Subcutaneous abdominal adipose tissue (tissue), 5 donors: ENCODE measurements around the gene SCYGR4.

ENCODE experiments used
- H3K27ac ChIP-seq: one replicate; pipeline ENCODE4 v1.7.0; 2013; ENCODE audit warnings: low read depth, mild to moderate bottlenecking, inconsistent platforms, low read length, moderate library complexity
- H3K27me3 ChIP-seq, 5 donors: one replicate each; pipeline ENCODE4 v1.7.0; 2013; ENCODE audit warnings: low read length in 5 of 5, inconsistent platforms in 1 of 5; ENCODE audit not compliant: control insufficient read depth in 5 of 5, insufficient read depth in 4 of 5
- H3K36me3 ChIP-seq, 5 donors: one replicate each; pipeline ENCODE4 v1.7.0; 2013; ENCODE audit warnings: low read length in 5 of 5; ENCODE audit not compliant: control insufficient read depth in 5 of 5, insufficient read depth in 5 of 5
- H3K4me1 ChIP-seq, 5 donors: one replicate each; pipeline ENCODE4 v1.7.0; 2013; ENCODE audit warnings: low read length in 5 of 5, mild to moderate bottlenecking in 3 of 5, moderate library complexity in 1 of 5; ENCODE audit not compliant: control insufficient read depth in 5 of 5, insufficient read depth in 5 of 5
- H3K4me3 ChIP-seq, 5 donors: one replicate each; pipeline ENCODE4 v1.7.0; 2013; ENCODE audit warnings: low read length in 5 of 5, low read depth in 1 of 5
- H3K9ac ChIP-seq, 5 donors: one replicate each; pipeline ENCODE4 v1.7.0; 2013; ENCODE audit warnings: low read length in 5 of 5, mild to moderate bottlenecking in 4 of 5, moderate library complexity in 3 of 5
- H3K9me3 ChIP-seq, 5 donors: one replicate each; pipeline ENCODE4 v1.7.0; 2013; ENCODE audit warnings: low read length in 5 of 5; ENCODE audit not compliant: control insufficient read depth in 5 of 5
- donor health status: healthy.
- donor health status: healthy.
- donor health status: healthy.
- donor health status: healthy.
- donor health status: healthy.

SCYGR4 gene

DNA sequence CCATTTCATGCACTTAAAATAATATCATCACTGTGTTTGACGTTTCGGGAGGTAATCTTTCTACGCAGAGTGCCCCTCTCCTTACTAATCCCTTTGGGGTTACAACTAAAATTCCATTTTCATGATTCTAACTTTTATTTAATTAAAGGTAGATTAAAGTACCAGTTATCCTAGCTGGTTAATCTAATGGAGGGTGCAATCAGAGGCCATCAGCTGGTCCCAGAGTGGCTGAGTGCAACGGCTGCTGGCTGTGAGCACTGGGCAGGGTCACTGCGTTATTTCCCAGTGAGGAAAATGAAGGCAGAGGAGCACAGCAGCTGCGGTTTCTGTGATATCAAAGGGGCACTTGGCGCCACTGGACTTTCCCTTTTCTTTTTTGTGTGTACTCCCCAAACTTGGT is 12.1 kb downstream of the SCYGR4 start:
- Histone ChIP-seq H3K27me3 (no peaks in the 10 kb centered on the region), H3K36me3 (no peaks in the 10 kb centered on the region), H3K27ac (no peak overlapping the region), H3K4me1 (no peaks in the 10 kb centered on the region), H3K4me3 (no peak overlapping the region), H3K9ac (no peak overlapping the region), H3K9me3 (no peaks in the 10 kb centered on the region)

DNA sequence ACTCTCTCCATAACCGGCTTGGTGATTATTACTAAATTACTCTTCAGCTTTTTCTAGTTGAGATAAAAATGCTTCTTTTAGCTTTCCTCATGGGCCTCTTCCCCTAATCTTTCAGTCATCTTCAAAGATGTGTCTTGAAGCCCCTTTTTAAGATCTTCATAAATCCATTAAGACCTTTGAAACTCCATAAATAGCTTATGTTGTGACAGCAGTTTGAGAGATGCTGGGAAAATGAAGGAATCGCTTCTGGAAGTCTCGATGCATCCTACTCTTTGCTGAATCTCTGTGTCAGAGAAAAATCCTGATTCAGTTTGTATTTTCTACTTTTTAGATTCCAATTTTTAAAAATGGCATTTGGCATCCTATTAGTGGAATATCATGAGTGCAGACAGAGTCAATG is 13.0 kb downstream of the SCYGR4 start:
- H3K27me3 ChIP-seq: no peaks in the 10 kb centered on the region
- H3K9ac ChIP-seq: no peak overlapping the region
- H3K4me1 ChIP-seq: no peaks in the 10 kb centered on the region
- H3K4me3 ChIP-seq: no peak overlapping the region
- H3K36me3 ChIP-seq: no peaks in the 10 kb centered on the region
- H3K9me3 ChIP-seq: no peaks in the 10 kb centered on the region
- H3K27ac ChIP-seq: no peak overlapping the region

DNA sequence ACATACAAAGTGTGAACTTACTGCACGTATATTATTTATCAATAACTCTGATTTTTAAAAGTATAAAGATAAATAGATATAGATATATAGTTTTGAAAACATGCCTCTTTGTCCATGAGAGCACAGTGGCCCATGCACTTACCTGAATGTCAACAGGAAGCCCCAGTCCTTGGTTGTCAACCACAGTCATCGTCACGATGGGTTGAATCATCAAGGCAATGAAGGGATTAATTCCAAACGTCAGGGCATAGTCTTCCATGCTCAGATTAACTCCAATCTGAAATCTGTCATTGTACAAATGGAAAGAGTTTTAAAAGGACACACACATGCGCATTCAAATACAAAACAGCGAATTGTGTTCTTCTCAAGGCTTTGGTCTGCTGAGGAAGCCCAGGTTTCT is 15.5 kb downstream of the SCYGR4 start:
- Histone ChIP-seq H3K4me1 (no peaks in the 10 kb centered on the region), H3K36me3 (no peaks in the 10 kb centered on the region), H3K27me3 (no peaks in the 10 kb centered on the region), H3K27ac (no peak overlapping the region), H3K9ac (no peak overlapping the region), H3K4me3 (no peak overlapping the region), H3K9me3 (no peaks in the 10 kb centered on the region)

DNA sequence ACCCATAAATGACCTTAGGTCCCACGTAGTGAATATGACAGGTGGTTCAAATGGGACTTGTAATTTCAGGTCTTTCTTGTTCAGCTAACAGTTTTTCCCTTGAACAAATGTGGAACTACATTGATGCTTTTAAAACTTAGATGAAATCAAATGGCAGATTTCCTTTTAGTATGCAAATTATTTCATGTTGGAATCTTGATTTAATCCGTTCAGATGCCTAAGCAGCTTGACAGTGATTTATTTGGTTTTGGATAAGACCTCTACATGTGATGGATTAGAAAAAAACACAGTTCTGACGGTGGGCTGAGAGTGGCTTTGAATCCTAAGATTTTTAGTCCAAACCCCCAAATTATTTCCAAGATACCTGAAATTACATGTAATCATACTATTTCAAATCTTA is 16.9 kb downstream of the SCYGR4 start:
- Histone ChIP-seq H3K27ac (no peak overlapping the region), H3K9ac (no peak overlapping the region), H3K27me3 (no peaks in the 10 kb centered on the region), H3K36me3 (no peaks in the 10 kb centered on the region), H3K4me1 (no peaks in the 10 kb centered on the region), H3K9me3 (no peaks in the 10 kb centered on the region), H3K4me3 (no peak overlapping the region)

DNA sequence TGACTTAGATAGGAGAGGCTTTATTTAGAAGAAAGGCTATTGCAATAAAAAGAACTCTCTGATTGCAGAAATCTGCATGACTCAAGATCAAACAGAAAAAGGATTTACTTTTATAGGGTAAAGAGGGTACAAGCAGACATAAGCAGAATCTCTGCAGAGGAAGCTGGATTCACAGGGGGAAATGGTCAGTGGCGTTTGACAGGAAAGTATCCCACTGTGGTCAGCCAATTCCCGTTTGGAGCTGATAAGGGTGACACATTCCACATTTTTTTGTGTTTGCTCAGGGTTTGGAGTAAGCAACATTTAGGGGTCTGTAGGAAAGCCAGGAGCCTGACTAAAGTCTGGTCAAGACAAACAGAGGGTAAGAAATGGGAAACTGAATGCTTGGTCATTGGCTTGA is 25.4 kb downstream of the SCYGR4 start:
- Histone ChIP-seq H3K9ac (no peak overlapping the region), H3K9me3 (no peaks in the 10 kb centered on the region), H3K4me3 (no peak overlapping the region), H3K4me1 (no peaks in the 10 kb centered on the region), H3K27me3 (no peaks in the 10 kb centered on the region), H3K27ac (no peak overlapping the region), H3K36me3 (no peaks in the 10 kb centered on the region)

DNA sequence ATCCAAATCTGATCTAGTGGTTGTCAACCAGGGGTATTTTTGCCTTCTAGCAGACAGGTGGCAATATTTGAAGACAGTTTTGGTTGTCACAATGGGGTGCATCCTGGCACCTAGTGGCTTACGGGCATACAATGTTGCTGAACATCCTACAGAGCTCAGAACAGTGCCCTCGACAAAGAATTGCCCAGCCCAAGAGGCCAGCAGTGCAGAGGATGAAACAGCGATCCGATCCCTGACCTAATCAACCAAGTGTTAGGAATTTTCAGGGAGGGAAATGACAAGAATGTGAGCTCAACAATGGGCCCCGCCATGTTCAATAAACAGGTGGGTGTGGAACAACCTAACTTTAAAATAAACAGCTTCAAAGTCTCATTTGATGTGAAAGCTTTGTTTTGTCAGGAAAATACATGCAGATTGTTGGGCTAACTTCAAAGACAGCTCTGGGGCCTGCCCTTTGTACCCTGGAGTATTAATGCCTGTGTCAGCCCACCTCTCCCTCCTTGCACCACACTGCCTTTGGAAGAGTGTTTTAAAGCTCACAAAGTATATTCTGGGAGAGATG is 26.8 kb downstream of the SCYGR4 start:
- no peaks in the 10 kb centered on the region for H3K36me3 ChIP-seq
- no peak overlapping the region for H3K4me3 ChIP-seq
- no peak overlapping the region for H3K9ac ChIP-seq

DNA sequence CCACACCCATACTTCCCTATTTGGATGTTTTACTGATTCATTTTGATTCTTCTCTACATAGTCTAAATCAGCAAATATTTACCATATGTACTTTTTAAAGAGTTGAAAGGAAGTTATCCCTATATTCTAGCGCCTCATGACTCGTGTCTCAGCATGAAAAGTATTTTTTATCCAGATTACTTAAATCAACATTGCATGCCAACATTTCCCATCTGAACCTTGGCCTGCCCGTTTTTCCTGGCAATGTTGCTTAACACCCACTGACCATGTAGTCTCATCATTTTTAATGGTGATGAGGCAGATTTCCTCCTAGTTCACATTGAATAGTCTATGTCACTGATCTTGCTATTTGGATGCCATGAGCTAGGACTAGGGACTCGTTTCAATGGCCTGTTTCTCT is 36.1 kb downstream of the SCYGR4 start:
- peak overlapping the region in 2 of 5 donors; percentile 35 to 65 for H3K9ac ChIP-seq
- H3K9me3 ChIP-seq: no peaks in the 10 kb centered on the region
- H3K4me1 ChIP-seq: peaks cover 4 to 29% (median 17%) of the 10 kb centered on the region in 5 donors
- no peak overlapping the region for H3K4me3 ChIP-seq
- peak overlapping the region; percentile 96 for H3K27ac ChIP-seq
- no peaks in the 10 kb centered on the region for H3K27me3 ChIP-seq
- no peaks in the 10 kb centered on the region for H3K36me3 ChIP-seq

More for the DNA sequence above, 26.8 kb downstream of the SCYGR4 start:
- Histone ChIP-seq H3K27ac (no peak overlapping the region), H3K4me1 (no peaks in the 10 kb centered on the region), H3K9me3 (no peaks in the 10 kb centered on the region), H3K27me3 (no peaks in the 10 kb centered on the region)

DNA sequence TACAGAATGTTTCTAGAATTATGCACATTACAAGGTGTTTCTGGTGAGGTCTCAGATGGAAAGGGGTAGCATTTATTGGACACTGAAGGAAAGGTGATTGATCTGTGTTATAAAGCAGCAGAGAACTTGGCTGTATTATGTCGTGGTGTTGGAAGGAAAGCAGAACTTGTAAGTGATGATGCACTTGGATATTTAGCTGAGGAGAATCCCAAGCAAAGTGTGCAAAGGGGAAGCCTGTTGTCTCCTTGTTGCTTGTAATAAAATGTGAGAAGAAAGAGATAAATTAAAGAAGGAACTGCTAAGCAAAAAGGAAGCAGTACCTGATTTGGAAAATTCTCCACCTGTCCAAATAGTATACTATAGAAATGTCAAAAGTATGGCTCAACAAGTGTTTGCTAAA is 37.1 kb downstream of the SCYGR4 start:
- H3K27me3 ChIP-seq: no peaks in the 10 kb centered on the region
- H3K27ac ChIP-seq: peak overlapping the region; percentile 96
- H3K9ac ChIP-seq: peak overlapping the region in 2 of 5 donors; percentile 41 to 78
- H3K4me1 ChIP-seq: peaks cover 4 to 29% (median 17%) of the 10 kb centered on the region in 5 donors
- no peak overlapping the region for H3K4me3 ChIP-seq
- no peaks in the 10 kb centered on the region for H3K9me3 ChIP-seq
- H3K36me3 ChIP-seq: no peaks in the 10 kb centered on the region

DNA sequence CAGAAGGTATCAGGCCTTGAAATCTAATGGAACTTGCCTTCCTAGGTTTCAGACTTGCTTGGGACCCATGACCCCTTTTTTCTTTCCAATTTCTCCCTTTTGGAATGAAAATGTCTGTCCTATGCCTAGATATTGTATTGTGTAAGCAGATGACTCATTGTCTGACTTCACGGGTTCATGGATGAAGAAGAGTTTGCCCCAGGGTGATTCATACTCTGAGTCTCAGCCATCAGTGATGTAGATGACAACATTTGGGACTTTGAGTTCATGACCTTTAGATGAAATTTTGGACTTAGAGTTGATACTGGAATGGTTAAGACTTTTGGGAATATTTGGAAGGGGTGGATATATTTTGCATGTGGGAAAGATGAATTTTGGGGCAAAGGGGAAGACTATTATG is 38.2 kb downstream of the SCYGR4 start:
- H3K9ac ChIP-seq: peak overlapping the region in 2 of 5 donors; percentile 41 to 78
- H3K27me3 ChIP-seq: no peaks in the 10 kb centered on the region
- H3K4me3 ChIP-seq: no peak overlapping the region
- H3K9me3 ChIP-seq: no peaks in the 10 kb centered on the region
- H3K27ac ChIP-seq: peak overlapping the region; percentile 96
- no peaks in the 10 kb centered on the region for H3K36me3 ChIP-seq
- peaks cover 4 to 29% (median 17%) of the 10 kb centered on the region in 5 donors for H3K4me1 ChIP-seq

DNA sequence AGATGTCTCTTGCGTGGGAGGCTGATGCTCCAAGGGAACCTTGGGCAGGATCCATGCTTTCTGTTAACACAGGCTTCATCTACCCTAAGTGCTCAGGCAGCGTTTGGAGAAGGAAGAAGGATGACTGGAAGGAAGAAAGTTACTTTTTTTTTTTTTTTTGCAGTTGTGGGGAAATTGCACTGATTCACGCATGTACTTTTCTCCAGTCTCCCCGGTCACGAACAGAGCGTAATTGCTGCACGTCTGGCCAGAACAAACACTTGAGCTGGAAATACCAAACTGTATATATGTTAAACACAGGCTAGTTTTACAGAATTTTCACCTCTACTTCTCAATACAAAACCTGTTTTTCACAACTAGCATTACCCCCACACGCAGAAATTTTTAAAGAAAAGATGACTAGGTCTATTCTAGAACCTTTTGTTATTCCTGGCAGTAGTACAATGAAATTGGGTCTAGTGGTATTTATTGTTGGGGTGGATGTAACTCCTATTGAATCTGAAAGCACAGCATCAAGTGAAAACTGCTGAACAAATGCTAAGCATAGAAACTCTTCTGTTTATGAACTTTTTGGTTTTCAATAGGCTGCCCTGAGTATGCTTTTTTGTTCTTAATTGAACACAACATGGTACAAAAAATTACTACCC is 40.0 kb downstream of the SCYGR4 start:
- peak overlapping the region; percentile 86 for H3K27ac ChIP-seq
- no peaks in the 10 kb centered on the region for H3K36me3 ChIP-seq
- H3K4me3 ChIP-seq: no peak overlapping the region
- peaks cover 4 to 29% (median 17%) of the 10 kb centered on the region in 5 donors for H3K4me1 ChIP-seq
- no peaks in the 10 kb centered on the region for H3K9me3 ChIP-seq
- peak overlapping the region in 3 of 5 donors; percentile 13 to 73 (median 26) for H3K9ac ChIP-seq
- H3K27me3 ChIP-seq: no peaks in the 10 kb centered on the region
